ENCODE data around the gene GRIA4.
A peak's percentile ranks its signal among the peaks of the same experiment; 100 is the strongest.

GRIA4 gene

GRCh38 chr11:105641433-105641832, 31.6 kb downstream of the GRIA4 start:
- no peak for DNase-seq

GRCh38 chr11:105642870-105643269, 33.0 kb downstream of the GRIA4 start:
- DNase-seq, result no peak

GRCh38 chr11:105644839-105645573, 35.1 kb downstream of the GRIA4 start:
- DNase-seq, result no peak

- DNase-seq, result no peak
Measured at GRCh38 chr11:105647780-105648179, 37.9 kb downstream of the GRIA4 start.

GRCh38 chr11:105648762-105649161, 38.9 kb downstream of the GRIA4 start:
- DNase-seq, result no peak

GRCh38 chr11:105665281-105665680, 55.4 kb downstream of the GRIA4 start:
- no peak for DNase-seq

- DNase-seq, result no peak
Measured at GRCh38 chr11:105667441-105667840, 57.6 kb downstream of the GRIA4 start.

- DNase-seq, result no peak
Measured at GRCh38 chr11:105670811-105671210, 60.9 kb downstream of the GRIA4 start.

- DNase-seq, result no peak
Measured at GRCh38 chr11:105673089-105673488, 63.2 kb downstream of the GRIA4 start.

GRCh38 chr11:105689631-105690030, 79.8 kb downstream of the GRIA4 start:
- DNase-seq, result no peak

- DNase-seq, result no peak
Measured at GRCh38 chr11:105690467-105690866, 80.6 kb downstream of the GRIA4 start.

GRCh38 chr11:105693075-105693759, 83.3 kb downstream of the GRIA4 start:
- no peak for DNase-seq

GRCh38 chr11:105696000-105696399, 86.1 kb downstream of the GRIA4 start:
- no peak for DNase-seq

- no peak for DNase-seq
Measured at GRCh38 chr11:105697291-105697690, 87.4 kb downstream of the GRIA4 start.

GRCh38 chr11:105699203-105699602, 89.3 kb downstream of the GRIA4 start:
- no peak for DNase-seq

- peak; percentile 50 for DNase-seq
Measured at GRCh38 chr11:105700271-105700670, 90.4 kb downstream of the GRIA4 start.

- DNase-seq, result no peak
Measured at GRCh38 chr11:105701098-105701497, 91.2 kb downstream of the GRIA4 start.

GRCh38 chr11:105705786-105706530, 96.1 kb downstream of the GRIA4 start:
- no peak for DNase-seq

- DNase-seq, result no peak
Measured at GRCh38 chr11:105713106-105713505, 103.2 kb downstream of the GRIA4 start.

- DNase-seq, result no peak
Measured at GRCh38 chr11:105713696-105714095, 103.8 kb downstream of the GRIA4 start.

- DNase-seq, result no peak
Measured at GRCh38 chr11:105718641-105719040, 108.8 kb downstream of the GRIA4 start.

GRCh38 chr11:105719073-105719822, 109.4 kb downstream of the GRIA4 start:
- DNase-seq, result no peak

- DNase-seq, result no peak
Measured at GRCh38 chr11:105720096-105720495, 110.2 kb downstream of the GRIA4 start.
